Measurements from ENCODE around the gene PBLD. TPM values are rescaled to one million over a fixed set of nuclear protein-coding genes. Genes with fewer than 3 reads are reported as not detected.

The PBLD gene
- total RNA-seq, 2 donors from 2014 or later: 2.7 to 4.5 TPM

- H3K27ac ChIP-seq: no peak overlapping the region
- H3K36me3 ChIP-seq: peaks cover 30% of the 10 kb centered on the region
- DNase-seq (ENCODE audit: low spot score): no peak
- H3K4me3 ChIP-seq: no peak overlapping the region
- no peak for TF ChIP-seq CTCF (IDR thresholded peaks at IDR 0.05)
- H3K4me1 ChIP-seq: no peaks in the 10 kb centered on the region
- no peaks in the 10 kb centered on the region for H3K9me3 ChIP-seq
- H3K27me3 ChIP-seq: no peaks in the 10 kb centered on the region
These were observed 31.6 kb upstream of the PBLD start for GRCh38 chr10:68364101-68364886.

- Histone ChIP-seq H3K27me3 (no peaks in the 10 kb centered on the region), H3K9me3 (no peaks in the 10 kb centered on the region), H3K4me1 (no peaks in the 10 kb centered on the region), H3K27ac (no peak overlapping the region), H3K4me3 (no peak overlapping the region), H3K36me3 (peaks cover 38% of the 10 kb centered on the region)
- TF ChIP-seq CTCF (IDR thresholded peaks at IDR 0.05): no peak
- DNase-seq (ENCODE audit: low spot score): no peak
These were observed 29.9 kb upstream of the PBLD start for GRCh38 chr10:68362590-68362989.

- H3K36me3 ChIP-seq: peaks cover 49% of the 10 kb centered on the region
- no peak overlapping the region for H3K4me3 ChIP-seq
- no peak for TF ChIP-seq CTCF (IDR thresholded peaks at IDR 0.05)
- no peaks in the 10 kb centered on the region for H3K4me1 ChIP-seq
- no peaks in the 10 kb centered on the region for H3K27me3 ChIP-seq
- H3K27ac ChIP-seq: no peak overlapping the region
- no peak for DNase-seq (ENCODE audit: low spot score)
- no peaks in the 10 kb centered on the region for H3K9me3 ChIP-seq
These were observed 26.5 kb upstream of the PBLD start for GRCh38 chr10:68359189-68359588.

GRCh38 chr10:68353537-68353936, 20.8 kb upstream of the PBLD start:
- Histone ChIP-seq H3K4me3 (no peak overlapping the region), H3K9me3 (no peaks in the 10 kb centered on the region), H3K36me3 (peaks cover 57% of the 10 kb centered on the region), H3K4me1 (no peaks in the 10 kb centered on the region), H3K27ac (no peak overlapping the region), H3K27me3 (no peaks in the 10 kb centered on the region)
- DNase-seq (ENCODE audit: low spot score): no peak
- no peak for TF ChIP-seq CTCF (IDR thresholded peaks at IDR 0.05)

- H3K36me3 ChIP-seq: peaks cover 54% of the 10 kb centered on the region
- H3K27ac ChIP-seq: no peak overlapping the region
- peak; percentile 31 to 63 for TF ChIP-seq CTCF (IDR thresholded peaks at IDR 0.05)
These were observed 15.6 kb upstream of the PBLD start for GRCh38 chr10:68348265-68348741.

More at GRCh38 chr10:68348265-68348741, 15.6 kb upstream of the PBLD start:
- Histone ChIP-seq H3K27me3 (no peaks in the 10 kb centered on the region), H3K4me3 (no peak overlapping the region), H3K9me3 (no peaks in the 10 kb centered on the region), H3K4me1 (no peaks in the 10 kb centered on the region)
- DNase-seq (ENCODE audit: low spot score): no peak

Data from right atrium auricular region (tissue), 2 donors.